Eye (tissue), 1 donor: ENCODE data around the gene TEDDM1.
"Not testable (repeated sequence)": the region's sequence is repeated elsewhere in the genome, so short reads cannot be mapped to it uniquely, and the experiment has no call there.

ENCODE experiments used
- DNase-seq: peaks from one replicate; pipeline ENCODE4 v3.0.0-alpha.2; 2015

TEDDM1 gene

GRCh38 chr1:182400567-182400966 is at the start of gene TEDDM1:
Gene TEDDM1 (minus strand): TSS chr1:182400667. CDS start chr1:182400485, 182 bp downstream.
- DNase-seq = no peak

GRCh38 chr1:182450087-182450486 is 49.6 kb upstream of the TEDDM1 start, which contains the start of gene RGSL1:
Gene RGSL1 (plus strand): TSS chr1:182450146. CDS start chr1:182450166, 20 bp downstream.
- DNase-seq = no peak

- DNase-seq = no peak
Observed at GRCh38 chr1:182447660-182448059, 47.2 kb upstream of the TEDDM1 start.

- not testable (repeated sequence) for DNase-seq
Observed at GRCh38 chr1:182447124-182447523, 46.7 kb upstream of the TEDDM1 start.

- DNase-seq = peak; percentile 60
Observed at GRCh38 chr1:182446033-182446669, 45.7 kb upstream of the TEDDM1 start.

- no peak for DNase-seq
Observed at GRCh38 chr1:182444497-182444896, 44.0 kb upstream of the TEDDM1 start.

GRCh38 chr1:182442333-182442732 is 41.9 kb upstream of the TEDDM1 start:
- DNase-seq = no peak

GRCh38 chr1:182441719-182442118 is 41.3 kb upstream of the TEDDM1 start:
- no peak for DNase-seq

- DNase-seq = no peak
Observed at GRCh38 chr1:182438326-182438725, 37.9 kb upstream of the TEDDM1 start.

GRCh38 chr1:182433580-182433979 is 33.1 kb upstream of the TEDDM1 start:
- DNase-seq = no peak

GRCh38 chr1:182431278-182431677 is 30.8 kb upstream of the TEDDM1 start:
- no peak for DNase-seq

- no peak for DNase-seq
Observed at GRCh38 chr1:182430263-182431068, 30.0 kb upstream of the TEDDM1 start.

GRCh38 chr1:182428043-182428442 is 27.6 kb upstream of the TEDDM1 start:
- DNase-seq = no peak

- DNase-seq = no peak
Observed at GRCh38 chr1:182426442-182427430, 26.3 kb upstream of the TEDDM1 start.

- no peak for DNase-seq
Observed at GRCh38 chr1:182415789-182416188, 15.3 kb upstream of the TEDDM1 start.

- no peak for DNase-seq
Observed at GRCh38 chr1:182413969-182414368, 13.5 kb upstream of the TEDDM1 start.

GRCh38 chr1:182413486-182413885 is 13.0 kb upstream of the TEDDM1 start:
- DNase-seq = no peak

GRCh38 chr1:182410620-182411273 is 10.3 kb upstream of the TEDDM1 start:
- DNase-seq = no peak

GRCh38 chr1:182410138-182410537 is 9.7 kb upstream of the TEDDM1 start:
- DNase-seq = no peak

GRCh38 chr1:182408435-182409075 is 8.1 kb upstream of the TEDDM1 start:
- DNase-seq = no peak

- DNase-seq = no peak
Observed at GRCh38 chr1:182407724-182408123, 7.3 kb upstream of the TEDDM1 start.

GRCh38 chr1:182406012-182406411 is 5.5 kb upstream of the TEDDM1 start:
- no peak for DNase-seq
